ENCODE results near the gene PLEKHA7. TPM values are rescaled to one million over a fixed set of nuclear protein-coding genes. Genes with fewer than 3 reads are reported as not detected.
"Not testable (repeated sequence)": the region's sequence is repeated elsewhere in the genome, so short reads cannot be mapped to it uniquely, and the experiment has no call there.

Gene PLEKHA7
- total RNA-seq, 2 experiments from 2014 or later = 0.13 TPM; not detected in 1

- TF ChIP-seq CTCF (conservative IDR thresholded peaks at IDR 0.05; ENCODE audit: low read length) (no peak), EZH2phosphoT487 (IDR thresholded peaks at IDR 0.05; ENCODE audit: borderline replicate concordance, low read depth, low read length) (no peak)
- CTCF ChIA-PET (ENCODE audit: unreplicated experiment) = interaction anchor here (0.6 kb wide), 1 partner anchor 11 kb away, joined by 3 read pairs; no protein-coding TSS in a partner anchor
- H3K27ac ChIP-seq (ENCODE audit: low read depth, low read length, poor library complexity, severe bottlenecking) = no peak overlapping the region
- no peaks in the 10 kb centered on the region for H3K4me1 ChIP-seq (ENCODE audit: insufficient read depth, low read length, poor library complexity, severe bottlenecking)
- POLR2A ChIA-PET = interaction anchor here (0.6 kb wide), 1 partner anchor 581 kb away, joined by 4 read pairs; no protein-coding TSS in a partner anchor
- H3K79me2 ChIP-seq (ENCODE audit: insufficient read depth, low read depth, low read length) = no peaks in the 10 kb centered on the region
- intact Hi-C loops (cut with micrococcal nuclease; ENCODE audit: unreplicated experiment) = no loop called here
- H3K4me2 ChIP-seq (ENCODE audit: low read length) = no peak overlapping the region
- no peaks in the 10 kb centered on the region for H4K20me1 ChIP-seq (ENCODE audit: insufficient read depth, low read length)
- H2AFZ ChIP-seq (ENCODE audit: low read length) = no peak overlapping the region
- H3K4me3 ChIP-seq (ENCODE audit: low read depth, low read length, poor library complexity, severe bottlenecking) = no peak overlapping the region
- H3K36me3 ChIP-seq (ENCODE audit: insufficient read depth, low read length) = no peaks in the 10 kb centered on the region
- no peaks in the 10 kb centered on the region for H3K9me2 ChIP-seq (ENCODE audit: insufficient read depth, low read length)
- no peak for DNase-seq (ENCODE audit: low spot score)
- BruUV-seq (replicated peaks) = no TSS peak
- no peaks in the 10 kb centered on the region for H3K9me3 ChIP-seq (ENCODE audit: low read length)
Measured at GRCh38 chr11:17000987-17001386, 13.2 kb downstream of the PLEKHA7 start.

DNA sequence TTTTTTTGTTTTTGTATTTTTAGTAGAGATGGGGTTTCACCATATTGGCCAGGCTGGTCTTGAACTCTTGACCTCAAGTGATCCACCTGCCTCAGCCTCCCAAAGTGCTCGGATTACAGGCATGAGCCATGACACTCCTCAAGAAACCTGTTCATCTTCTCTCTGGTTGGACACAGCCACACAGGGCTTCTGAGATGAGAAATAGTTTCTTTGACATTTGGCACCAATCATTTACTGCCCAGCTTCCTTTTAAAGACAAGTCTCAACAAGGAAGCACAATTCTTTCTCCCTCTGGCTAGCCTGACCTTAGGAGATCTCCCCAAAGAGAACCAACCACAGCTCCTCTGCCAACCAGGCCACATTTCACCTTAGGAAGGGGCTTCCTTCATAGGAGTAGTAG lies 14.0 kb downstream of the PLEKHA7 start:
- BruUV-seq (replicated peaks); H3K27ac ChIP-seq (ENCODE audit: low read depth, low read length, poor library complexity, severe bottlenecking); H2AFZ ChIP-seq (ENCODE audit: low read length); H3K9me3 ChIP-seq (ENCODE audit: low read length); H3K4me2 ChIP-seq (ENCODE audit: low read length); H3K9me2 ChIP-seq (ENCODE audit: insufficient read depth, low read length); H3K36me3 ChIP-seq (ENCODE audit: insufficient read depth, low read length); H3K4me1 ChIP-seq (ENCODE audit: insufficient read depth, low read length, poor library complexity, severe bottlenecking); DNase-seq (ENCODE audit: low spot score); CTCF ChIA-PET (ENCODE audit: unreplicated experiment); intact Hi-C loops (cut with micrococcal nuclease; ENCODE audit: unreplicated experiment); H3K79me2 ChIP-seq (ENCODE audit: insufficient read depth, low read depth, low read length); H4K20me1 ChIP-seq (ENCODE audit: insufficient read depth, low read length); H3K4me3 ChIP-seq (ENCODE audit: low read depth, low read length, poor library complexity, severe bottlenecking): not testable (repeated sequence)
- POLR2A ChIA-PET = interaction anchor here (0.8 kb wide), 1 partner anchor 11 kb away, joined by 4 read pairs; no protein-coding TSS in a partner anchor

- H4K20me1 ChIP-seq (ENCODE audit: insufficient read depth, low read length) = no peaks in the 10 kb centered on the region
- H3K9me2 ChIP-seq (ENCODE audit: insufficient read depth, low read length) = no peaks in the 10 kb centered on the region
- no peak overlapping the region for H3K27ac ChIP-seq (ENCODE audit: low read depth, low read length, poor library complexity, severe bottlenecking)
- no peaks in the 10 kb centered on the region for H3K79me2 ChIP-seq (ENCODE audit: insufficient read depth, low read depth, low read length)
- no peak for DNase-seq (ENCODE audit: low spot score)
- CTCF ChIA-PET (ENCODE audit: unreplicated experiment) = no interaction called here
- BruUV-seq (replicated peaks) = no TSS peak
- intact Hi-C loops (cut with micrococcal nuclease; ENCODE audit: unreplicated experiment) = no loop called here
- TF ChIP-seq CTCF (conservative IDR thresholded peaks at IDR 0.05; ENCODE audit: low read length) (no peak), EZH2phosphoT487 (IDR thresholded peaks at IDR 0.05; ENCODE audit: borderline replicate concordance, low read depth, low read length) (no peak)
- no peaks in the 10 kb centered on the region for H3K9me3 ChIP-seq (ENCODE audit: low read length)
- H3K4me1 ChIP-seq (ENCODE audit: insufficient read depth, low read length, poor library complexity, severe bottlenecking) = no peaks in the 10 kb centered on the region
- H3K36me3 ChIP-seq (ENCODE audit: insufficient read depth, low read length) = no peaks in the 10 kb centered on the region
- POLR2A ChIA-PET = interaction anchor here (0.6 to 0.7 kb wide), 2 partner anchors 324 to 409 kb away, joined by 3 read pairs; no protein-coding TSS in a partner anchor
- H3K4me2 ChIP-seq (ENCODE audit: low read length) = no peak overlapping the region
- no peak overlapping the region for H3K4me3 ChIP-seq (ENCODE audit: low read depth, low read length, poor library complexity, severe bottlenecking)
- no peak overlapping the region for H2AFZ ChIP-seq (ENCODE audit: low read length)
Measured at GRCh38 chr11:16999116-16999515, 15.1 kb downstream of the PLEKHA7 start.
